Neural cell (in vitro differentiated cells): Measurements from ENCODE around the gene LAMTOR1. TPM values are rescaled to one million over a fixed set of nuclear protein-coding genes. Genes with fewer than 3 reads are reported as not detected.

Source experiments
- H2AFZ ChIP-seq: fragments of 200-600, 300-800 bp; sonication (generic), shearing (Covaris generic); 2 replicates; pipeline ENCODE4 v1.6.0; 2014; ENCODE audit warnings: low read depth, mild to moderate bottlenecking, antibody characterized with exemption, low read length, moderate library complexity
- H3F3A ChIP-seq: fragments of 200-600 bp; shearing (Covaris generic); 2 replicates; pipeline ENCODE4 v1.6.1; 2016; ENCODE audit warnings: mild to moderate bottlenecking, moderate library complexity, mixed read lengths, antibody characterized with exemption, low read length; ENCODE audit not compliant: insufficient read depth, poor library complexity, severe bottlenecking
- H3K27ac ChIP-seq: fragments of 200-600, 300-800 bp; sonication (generic), shearing (Covaris generic); 2 replicates; pipeline ENCODE4 v1.5.1; 2014; ENCODE audit warnings: mild to moderate bottlenecking, low read length, moderate library complexity
- H3K27me3 ChIP-seq: fragments of 300-800, 200-600 bp; sonication (generic), shearing (Covaris generic); 2 replicates; pipeline ENCODE4 v1.6.0; 2014; ENCODE audit warnings: mild to moderate bottlenecking, low read depth, low read length, moderate library complexity; ENCODE audit not compliant: insufficient read depth
- H3K36me3 ChIP-seq: fragments of 300-800, 200-600 bp; sonication (generic), shearing (Covaris generic); 2 replicates; pipeline ENCODE4 v1.5.1; 2014; ENCODE audit warnings: mild to moderate bottlenecking, antibody characterized with exemption, low read length, moderate library complexity; ENCODE audit not compliant: insufficient read depth
- H3K4me2 ChIP-seq: fragments of 300-800, 200-600 bp; sonication (generic), shearing (Covaris generic); 2 replicates; pipeline ENCODE4 v1.6.0; 2014; ENCODE audit warnings: mild to moderate bottlenecking, low read length
- H3K4me3 ChIP-seq: fragments of 300-800, 200-600 bp; sonication (generic), shearing (Covaris generic); 2 replicates; pipeline ENCODE4 v1.5.1; 2014; ENCODE audit warnings: mild to moderate bottlenecking, low read length, moderate library complexity
- H3K79me2 ChIP-seq: fragments of 200-600 bp; shearing (Covaris generic); replicated peaks from 2 replicates; pipeline ENCODE4 v1.6.0; 2014; ENCODE audit warnings: mild to moderate bottlenecking, low read length, moderate library complexity; ENCODE audit not compliant: insufficient read depth
- H3K9ac ChIP-seq: fragments of 300-800, 200-600 bp; sonication (generic), shearing (Covaris generic); 2 replicates; pipeline ENCODE4 v1.6.1; 2016; ENCODE audit warnings: mild to moderate bottlenecking, low read length, mixed read lengths
- H3K9me2 ChIP-seq: fragments of 200-600 bp; shearing (Covaris generic); 2 replicates; pipeline ENCODE4 v1.6.1; 2016; ENCODE audit warnings: mild to moderate bottlenecking, low read length, mixed read lengths; ENCODE audit not compliant: insufficient read depth
- H3K9me3 ChIP-seq: fragments of 200-600, 300-800 bp; sonication (generic), shearing (Covaris generic); 2 replicates; pipeline ENCODE4 v1.6.1; 2016; ENCODE audit warnings: mild to moderate bottlenecking, mixed run types, low read length, moderate library complexity, mixed read lengths
- H4K20me1 ChIP-seq: fragments of 200-600 bp; shearing (Covaris generic); 2 replicates; pipeline ENCODE4 v1.6.1; 2016; ENCODE audit warnings: mild to moderate bottlenecking, mixed run types; ENCODE audit not compliant: insufficient read depth
- EP300 ChIP-seq: fragments of 450-650 bp; conservative IDR thresholded peaks from 2 replicates; pipeline ENCODE4 v1.6.1; 2014; ENCODE audit warnings: antibody characterized with exemption, mild to moderate bottlenecking, moderate library complexity; ENCODE audit not compliant: poor library complexity, severe bottlenecking
- EZH2 ChIP-seq: fragments of 200-600, 300-800 bp; shearing (Covaris generic), sonication (generic); IDR thresholded peaks from 2 replicates; pipeline ENCODE4 v1.6.1; 2014; ENCODE audit warnings: antibody characterized with exemption, low read length, borderline replicate concordance, mild to moderate bottlenecking; ENCODE audit not compliant: insufficient read depth, poor library complexity, severe bottlenecking
- MXI1 ChIP-seq: fragments of 450-650 bp; conservative IDR thresholded peaks from 2 replicates; pipeline ENCODE4 v1.6.1; 2014; ENCODE audit warnings: antibody characterized with exemption, mild to moderate bottlenecking; ENCODE audit not compliant: poor library complexity, severe bottlenecking
- POLR2AphosphoS5 ChIP-seq: IDR thresholded peaks from 2 replicates; pipeline ENCODE4 v1.6.1; 2012
- RAD21 ChIP-seq: fragments of 450-650 bp; conservative IDR thresholded peaks from 2 replicates; pipeline ENCODE4 v1.6.1; 2014; ENCODE audit warnings: antibody characterized with exemption, mild to moderate bottlenecking, moderate library complexity
- SMC3 ChIP-seq: fragments of 450-650 bp; conservative IDR thresholded peaks from 2 replicates; pipeline ENCODE4 v1.6.1; 2014; ENCODE audit warnings: antibody characterized with exemption, mild to moderate bottlenecking, moderate library complexity; ENCODE audit not compliant: poor library complexity
- TAF1 ChIP-seq: IDR thresholded peaks from 2 replicates; pipeline ENCODE4 v1.6.1; 2012; ENCODE audit warnings: low read depth
- polyA plus RNA-seq: library from polyadenylated mRNA; depleted of rRNA; stranded (reverse); fragments of >200 nt; gene quantifications from 2 replicates; pipeline ENCODE4 v1.2.3, GENCODE V29; 2014
- TF ChIP-seq, protein P1 (sequence below): fragments of 450-650 bp; IDR thresholded peaks from 2 replicates; pipeline ENCODE4 v1.5.1; 2014; ENCODE audit warnings: antibody characterized with exemption, mild to moderate bottlenecking, moderate library complexity; ENCODE audit not compliant: poor library complexity, severe bottlenecking
- TF ChIP-seq, protein P2 (sequence below): IDR thresholded peaks from 2 replicates; pipeline ENCODE4 v1.6.1; 2012; ENCODE audit warnings: borderline replicate concordance

LAMTOR1 gene
- polyA plus RNA-seq, 1 donor from 2014 or later = 108 TPM

DNA sequence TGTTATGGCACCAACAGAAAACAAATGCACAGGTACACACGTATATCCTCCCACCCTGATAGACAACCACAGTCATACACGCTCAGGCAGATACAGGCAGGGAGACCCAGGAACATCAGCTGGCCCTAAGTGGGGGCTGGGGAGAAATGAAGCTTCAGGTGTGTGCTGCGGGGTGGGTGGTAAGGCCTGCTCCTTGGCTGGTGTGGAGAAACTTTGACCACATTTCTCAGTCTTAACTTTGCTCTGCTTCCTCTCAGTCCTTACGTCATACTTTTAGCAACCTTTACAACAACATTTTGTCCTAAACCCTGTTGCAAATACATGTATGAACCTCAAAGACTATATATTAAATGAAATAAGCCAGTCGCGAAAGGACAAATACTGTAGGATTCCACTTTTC, 16.1 kb upstream of the LAMTOR1 start:
- TF ChIP-seq RAD21 = no peak
- TF ChIP-seq POLR2AphosphoS5 = no peak
- TF ChIP-seq MXI1 = no peak
- TF ChIP-seq, protein P1, sequence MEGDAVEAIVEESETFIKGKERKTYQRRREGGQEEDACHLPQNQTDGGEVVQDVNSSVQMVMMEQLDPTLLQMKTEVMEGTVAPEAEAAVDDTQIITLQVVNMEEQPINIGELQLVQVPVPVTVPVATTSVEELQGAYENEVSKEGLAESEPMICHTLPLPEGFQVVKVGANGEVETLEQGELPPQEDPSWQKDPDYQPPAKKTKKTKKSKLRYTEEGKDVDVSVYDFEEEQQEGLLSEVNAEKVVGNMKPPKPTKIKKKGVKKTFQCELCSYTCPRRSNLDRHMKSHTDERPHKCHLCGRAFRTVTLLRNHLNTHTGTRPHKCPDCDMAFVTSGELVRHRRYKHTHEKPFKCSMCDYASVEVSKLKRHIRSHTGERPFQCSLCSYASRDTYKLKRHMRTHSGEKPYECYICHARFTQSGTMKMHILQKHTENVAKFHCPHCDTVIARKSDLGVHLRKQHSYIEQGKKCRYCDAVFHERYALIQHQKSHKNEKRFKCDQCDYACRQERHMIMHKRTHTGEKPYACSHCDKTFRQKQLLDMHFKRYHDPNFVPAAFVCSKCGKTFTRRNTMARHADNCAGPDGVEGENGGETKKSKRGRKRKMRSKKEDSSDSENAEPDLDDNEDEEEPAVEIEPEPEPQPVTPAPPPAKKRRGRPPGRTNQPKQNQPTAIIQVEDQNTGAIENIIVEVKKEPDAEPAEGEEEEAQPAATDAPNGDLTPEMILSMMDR = no peak
- no peak for TF ChIP-seq EZH2
- TF ChIP-seq SMC3 = no peak
- no peak for TF ChIP-seq EP300
- TF ChIP-seq, protein P2, sequence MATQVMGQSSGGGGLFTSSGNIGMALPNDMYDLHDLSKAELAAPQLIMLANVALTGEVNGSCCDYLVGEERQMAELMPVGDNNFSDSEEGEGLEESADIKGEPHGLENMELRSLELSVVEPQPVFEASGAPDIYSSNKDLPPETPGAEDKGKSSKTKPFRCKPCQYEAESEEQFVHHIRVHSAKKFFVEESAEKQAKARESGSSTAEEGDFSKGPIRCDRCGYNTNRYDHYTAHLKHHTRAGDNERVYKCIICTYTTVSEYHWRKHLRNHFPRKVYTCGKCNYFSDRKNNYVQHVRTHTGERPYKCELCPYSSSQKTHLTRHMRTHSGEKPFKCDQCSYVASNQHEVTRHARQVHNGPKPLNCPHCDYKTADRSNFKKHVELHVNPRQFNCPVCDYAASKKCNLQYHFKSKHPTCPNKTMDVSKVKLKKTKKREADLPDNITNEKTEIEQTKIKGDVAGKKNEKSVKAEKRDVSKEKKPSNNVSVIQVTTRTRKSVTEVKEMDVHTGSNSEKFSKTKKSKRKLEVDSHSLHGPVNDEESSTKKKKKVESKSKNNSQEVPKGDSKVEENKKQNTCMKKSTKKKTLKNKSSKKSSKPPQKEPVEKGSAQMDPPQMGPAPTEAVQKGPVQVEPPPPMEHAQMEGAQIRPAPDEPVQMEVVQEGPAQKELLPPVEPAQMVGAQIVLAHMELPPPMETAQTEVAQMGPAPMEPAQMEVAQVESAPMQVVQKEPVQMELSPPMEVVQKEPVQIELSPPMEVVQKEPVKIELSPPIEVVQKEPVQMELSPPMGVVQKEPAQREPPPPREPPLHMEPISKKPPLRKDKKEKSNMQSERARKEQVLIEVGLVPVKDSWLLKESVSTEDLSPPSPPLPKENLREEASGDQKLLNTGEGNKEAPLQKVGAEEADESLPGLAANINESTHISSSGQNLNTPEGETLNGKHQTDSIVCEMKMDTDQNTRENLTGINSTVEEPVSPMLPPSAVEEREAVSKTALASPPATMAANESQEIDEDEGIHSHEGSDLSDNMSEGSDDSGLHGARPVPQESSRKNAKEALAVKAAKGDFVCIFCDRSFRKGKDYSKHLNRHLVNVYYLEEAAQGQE = no peak
- TF ChIP-seq TAF1 = no peak
- H3K79me2 ChIP-seq = no peaks in the 10 kb centered on the region
- no peaks in the 10 kb centered on the region for H4K20me1 ChIP-seq
- H3K9me3 ChIP-seq = no peaks in the 10 kb centered on the region
- no peak overlapping the region for H3K27ac ChIP-seq
- no peaks in the 10 kb centered on the region for H3K36me3 ChIP-seq
- no peaks in the 10 kb centered on the region for H3K27me3 ChIP-seq
- H3F3A ChIP-seq = no peaks in the 10 kb centered on the region
- no peak overlapping the region for H3K4me2 ChIP-seq
- H3K4me3 ChIP-seq = no peak overlapping the region
- no peak overlapping the region for H3K9ac ChIP-seq
- no peaks in the 10 kb centered on the region for H3K9me2 ChIP-seq
- H2AFZ ChIP-seq = no peak overlapping the region

- Histone ChIP-seq H2AFZ (no peak overlapping the region), H3F3A (no peaks in the 10 kb centered on the region), H3K4me2 (no peak overlapping the region), H3K9ac (no peak overlapping the region), H3K27ac (no peak overlapping the region), H3K9me2 (no peaks in the 10 kb centered on the region), H3K9me3 (no peaks in the 10 kb centered on the region), H3K36me3 (no peaks in the 10 kb centered on the region), H4K20me1 (no peaks in the 10 kb centered on the region), H3K79me2 (no peaks in the 10 kb centered on the region), H3K27me3 (no peaks in the 10 kb centered on the region), H3K4me3 (no peak overlapping the region)
- TF ChIP-seq, protein P2 = no peak
- TF ChIP-seq POLR2AphosphoS5 (no peak), TAF1 (no peak)
Observed at GRCh38 chr11:72116019-72116755, 13.1 kb upstream of the LAMTOR1 start.
